M059J (cell line): ENCODE data around the gene RABL3. TPM values are rescaled to one million over a fixed set of nuclear protein-coding genes. Genes with fewer than 3 reads are reported as not detected.
"Not testable (repeated sequence)": the region's sequence is repeated elsewhere in the genome, so short reads cannot be mapped to it uniquely, and the experiment has no call there.

Source experiments
- DNase-seq: peaks from one replicate; pipeline ENCODE4 v3.0.0-alpha.2; 2012; ENCODE audit warnings: low read depth
- total RNA-seq: library from RNA; depleted of rRNA; stranded (reverse); fragments of >200 nt; shearing (Covaris generic); gene quantifications from 2 replicates; pipeline ENCODE4 v1.2.3, GENCODE V29; 2014

RABL3 gene
- total RNA-seq, 1 experiment from 2014 or later = 27.9 TPM

GRCh38 chr3:120683213-120683612, 59.1 kb downstream of the RABL3 start:
- DNase-seq = no peak

DNA sequence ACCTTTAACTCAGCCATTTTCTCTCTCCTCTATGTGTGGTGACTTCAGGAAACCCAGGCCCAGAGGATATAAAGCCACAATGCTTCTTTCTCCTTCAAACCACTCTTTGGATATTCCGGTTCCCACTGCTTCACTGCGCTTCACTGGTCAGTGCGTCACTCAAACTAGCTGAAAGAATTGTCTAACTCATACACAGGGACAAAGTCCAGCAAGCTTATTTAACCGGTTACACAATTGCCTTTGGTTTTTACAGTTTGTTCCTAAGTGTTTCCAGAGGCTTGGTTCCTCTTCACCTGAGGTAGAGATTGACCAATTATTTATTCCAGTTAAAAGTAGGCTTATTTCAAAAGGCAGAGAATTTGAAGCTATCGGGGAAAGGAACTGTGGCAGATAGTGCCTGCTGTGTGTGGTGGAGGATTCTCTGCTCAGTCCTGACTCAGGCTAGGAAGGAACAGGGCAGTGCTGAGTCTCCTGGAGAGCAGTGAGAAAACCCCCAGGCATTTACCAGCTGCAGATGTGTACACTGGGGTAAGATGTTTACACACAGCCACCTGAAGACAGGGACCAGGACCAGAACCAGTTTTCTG, 60.1 kb downstream of the RABL3 start, which contains the start of gene HGD:
Gene HGD (minus strand): TSS at position 145 of the 587 bp plus-strand sequence. CDS start 128 bp downstream, at position 17.
- DNase-seq = no peak

GRCh38 chr3:120681506-120682038, 60.7 kb downstream of the RABL3 start:
- DNase-seq = no peak

DNA sequence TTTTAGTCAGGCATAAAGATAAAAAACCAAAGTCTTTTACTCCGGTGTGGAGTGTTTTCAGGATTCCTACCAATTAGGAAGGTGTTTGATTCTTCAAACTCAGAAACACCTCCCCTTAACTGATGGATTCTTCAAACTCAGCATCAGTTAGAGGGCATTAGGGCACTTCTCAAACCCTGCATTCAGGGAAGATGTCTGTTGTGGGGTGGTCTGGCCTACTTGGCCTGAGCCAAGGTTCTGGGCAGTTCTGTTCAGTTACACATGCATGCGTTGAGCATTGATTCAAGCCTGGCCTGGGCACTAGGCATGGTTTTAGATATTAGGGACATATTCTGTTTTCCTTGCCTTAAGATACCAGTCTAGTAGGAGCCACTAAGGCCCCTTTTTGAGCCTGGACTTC, 61.3 kb downstream of the RABL3 start:
- DNase-seq = no peak

- no peak for DNase-seq
Observed at GRCh38 chr3:120680193-120680894, 62.0 kb downstream of the RABL3 start.

DNA sequence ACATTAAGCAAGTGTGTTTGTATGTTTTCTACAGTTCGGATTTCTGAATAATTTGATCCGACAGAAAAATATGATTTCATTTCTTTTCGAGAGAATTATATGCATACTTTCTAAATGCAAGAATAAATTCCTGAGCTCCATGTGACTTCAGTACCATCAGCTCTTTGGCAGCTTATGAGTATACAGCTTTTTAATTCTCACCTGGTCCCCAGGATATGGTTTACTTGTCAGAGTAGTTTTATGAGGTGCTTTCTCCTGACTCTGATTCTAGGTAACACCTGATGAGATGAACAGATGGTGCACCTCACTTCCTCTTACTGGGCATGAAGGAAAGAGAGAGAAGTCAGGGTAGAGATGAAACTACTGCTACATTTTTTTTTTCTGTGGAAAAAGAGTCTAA, 63.3 kb downstream of the RABL3 start:
- DNase-seq = peak; percentile 9

DNA sequence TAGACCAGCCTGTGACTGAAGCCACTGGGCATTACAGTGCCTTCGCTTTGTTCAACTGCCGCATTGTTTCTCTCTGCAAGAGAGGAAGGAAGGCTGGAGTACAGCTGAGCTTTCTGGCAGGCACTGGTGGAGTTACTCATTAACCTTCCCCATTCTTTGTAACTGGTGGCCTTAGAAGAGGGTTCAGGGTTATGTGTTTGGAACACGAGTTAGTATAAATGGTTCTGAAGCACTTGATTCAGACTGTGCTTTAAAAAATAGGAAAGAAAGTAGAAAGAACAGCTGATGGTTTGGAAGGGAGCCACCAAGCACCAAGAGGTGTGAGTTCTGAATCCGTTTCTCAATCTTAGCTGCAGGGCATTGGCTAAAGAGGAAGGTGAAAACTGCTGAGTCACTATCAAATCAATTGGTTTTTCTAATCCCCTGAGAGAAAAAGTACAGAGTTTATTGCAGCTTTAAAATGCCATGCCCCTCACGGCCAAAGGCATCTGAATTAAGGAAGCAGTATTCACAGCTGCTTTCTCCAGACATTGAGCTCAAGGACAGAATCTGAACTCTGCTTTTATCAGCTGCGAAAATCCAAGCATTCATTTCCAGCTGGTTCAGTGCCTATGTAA, 63.9 kb downstream of the RABL3 start:
- peak; percentile 84 for DNase-seq

- DNase-seq = not testable (repeated sequence)
Observed at GRCh38 chr3:120677193-120677592, 65.1 kb downstream of the RABL3 start.

DNA sequence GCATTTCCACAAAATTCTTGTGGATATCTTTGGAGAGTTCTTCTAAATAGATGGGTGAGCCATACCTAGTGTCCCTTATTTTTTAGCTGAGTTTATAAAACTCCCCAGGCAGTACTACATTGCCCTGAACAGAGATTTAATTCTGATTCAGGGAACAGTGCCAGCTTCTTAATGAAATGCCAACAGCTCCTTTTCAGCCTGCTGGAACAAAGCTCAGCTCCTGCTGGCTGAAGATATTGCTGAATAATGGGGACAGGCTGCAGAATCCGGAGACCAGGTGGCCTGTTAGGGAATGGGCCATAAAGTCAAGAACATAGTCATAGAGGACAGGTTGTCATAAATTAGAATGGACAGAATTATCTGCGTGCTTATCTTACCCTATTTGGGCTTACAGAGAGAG, 69.2 kb downstream of the RABL3 start:
- DNase-seq = no peak

- no peak for DNase-seq
Observed at GRCh38 chr3:120670576-120670975, 71.7 kb downstream of the RABL3 start.

- no peak for DNase-seq
Observed at GRCh38 chr3:120664926-120665325, 77.4 kb downstream of the RABL3 start.

GRCh38 chr3:120661945-120662344, 80.4 kb downstream of the RABL3 start:
- no peak for DNase-seq

GRCh38 chr3:120661106-120661905, 81.0 kb downstream of the RABL3 start:
- no peak for DNase-seq

DNA sequence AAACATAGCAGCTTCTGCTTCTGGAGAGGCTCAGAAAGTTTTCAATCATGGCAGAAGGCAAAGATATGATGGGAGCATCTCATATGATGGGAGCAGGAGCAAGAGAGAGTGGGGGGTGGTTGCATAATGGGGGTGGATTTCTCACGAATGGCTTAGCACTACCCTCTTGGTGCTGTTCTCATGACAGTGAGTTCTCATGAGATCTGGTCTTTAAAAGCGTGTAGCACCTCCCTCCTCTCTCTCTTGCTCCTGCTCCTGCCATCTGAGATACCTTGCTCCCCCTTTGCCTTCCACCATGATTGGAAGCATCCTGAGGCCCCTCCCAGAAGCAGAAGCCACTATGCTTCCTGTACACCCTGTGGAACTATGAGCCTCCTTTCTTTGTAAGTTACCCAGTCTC, 82.5 kb downstream of the RABL3 start:
- no peak for DNase-seq

DNA sequence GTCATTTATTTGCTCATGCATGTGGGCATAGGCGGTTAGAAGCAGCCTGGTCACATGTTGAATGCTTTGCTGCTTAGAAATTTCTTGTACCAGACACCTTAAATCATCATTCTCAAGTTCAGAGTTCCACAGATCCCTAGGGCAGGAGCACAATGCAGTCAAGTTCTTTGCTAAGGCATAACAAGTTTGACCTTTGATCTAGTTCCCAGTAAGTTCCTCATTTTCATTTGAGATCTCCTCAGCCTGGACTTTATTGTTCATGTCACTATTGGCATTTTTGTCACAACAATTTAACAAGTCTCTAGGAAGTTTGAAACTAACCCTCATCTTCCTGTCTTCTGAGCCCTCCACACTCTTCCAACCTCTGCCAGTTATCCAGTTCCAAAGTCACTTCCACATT, 83.0 kb downstream of the RABL3 start:
- DNase-seq = no peak

DNA sequence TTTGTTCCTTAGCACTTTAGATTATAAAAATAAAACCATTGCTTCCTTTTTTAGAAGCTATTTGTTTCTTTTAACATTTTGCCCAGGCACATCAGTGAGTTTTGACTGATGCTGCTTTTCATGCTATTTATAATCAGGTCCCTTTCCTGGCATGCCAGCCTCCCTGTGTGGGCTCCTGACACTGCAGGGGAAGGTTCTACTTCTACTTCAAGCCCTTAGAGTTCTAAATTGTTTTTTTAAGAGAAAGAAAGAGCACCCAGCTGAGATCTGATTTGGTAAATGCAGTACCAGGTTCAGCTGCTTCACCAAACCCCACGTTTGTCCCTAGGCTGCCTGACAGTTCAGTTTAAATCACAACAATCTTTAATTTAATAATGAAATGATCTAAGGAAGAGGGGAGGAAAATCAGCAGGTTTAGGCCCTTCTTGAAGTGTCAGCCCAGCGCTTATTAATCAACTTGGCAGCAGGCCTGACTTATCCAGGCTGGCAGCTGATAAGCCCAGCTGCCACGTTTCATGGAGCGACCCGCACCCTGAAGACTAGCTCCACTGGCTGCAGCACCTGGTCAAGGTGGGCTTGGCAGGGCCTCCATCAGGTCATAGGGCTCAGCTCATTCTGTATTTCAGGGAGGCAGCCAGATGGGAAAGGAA, 89.3 kb downstream of the RABL3 start:
- no peak for DNase-seq

DNA sequence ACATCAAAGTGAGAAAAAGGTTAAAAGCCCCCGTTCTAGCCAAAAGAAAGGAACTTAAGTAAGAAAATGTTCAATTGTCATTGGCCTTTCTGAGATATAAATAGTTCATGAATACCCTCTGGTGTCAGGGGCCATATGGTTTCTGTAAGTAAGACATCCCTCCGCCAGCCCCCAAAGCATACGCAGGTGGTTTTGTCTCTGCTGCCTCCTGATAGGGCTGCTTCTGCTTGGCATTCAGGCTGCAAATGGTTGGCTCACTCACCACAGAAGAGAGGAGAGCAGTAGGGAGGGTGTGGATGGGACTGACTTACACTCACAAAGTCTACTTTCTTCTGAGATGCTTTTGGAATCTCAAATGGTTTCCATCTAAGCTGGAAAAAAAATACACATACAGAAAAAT, 90.0 kb downstream of the RABL3 start:
- DNase-seq = no peak

- DNase-seq = no peak
Observed at GRCh38 chr3:120650311-120650710, 92.0 kb downstream of the RABL3 start.

DNA sequence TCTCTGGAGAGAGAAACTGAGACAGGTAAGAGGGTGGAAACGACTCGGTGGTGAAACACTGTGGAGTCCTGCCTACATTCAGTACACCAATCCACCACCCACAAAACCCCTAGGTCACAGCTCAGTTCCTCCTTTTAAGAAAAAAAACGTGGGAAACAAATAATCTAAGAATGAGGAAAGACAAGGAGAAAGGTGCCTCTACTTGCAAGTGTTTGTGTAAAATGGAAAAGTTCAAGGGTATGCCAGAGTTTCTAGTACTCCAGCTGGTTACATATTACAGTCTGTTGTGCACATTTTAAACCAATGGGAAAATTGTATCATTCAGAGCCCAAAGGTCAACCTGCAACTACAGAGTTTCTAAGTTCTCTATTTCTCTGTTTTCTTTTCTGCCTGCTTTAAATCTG, 92.5 kb downstream of the RABL3 start:
- no peak for DNase-seq

GRCh38 chr3:120648290-120648689, 94.0 kb downstream of the RABL3 start:
- DNase-seq = no peak

DNA sequence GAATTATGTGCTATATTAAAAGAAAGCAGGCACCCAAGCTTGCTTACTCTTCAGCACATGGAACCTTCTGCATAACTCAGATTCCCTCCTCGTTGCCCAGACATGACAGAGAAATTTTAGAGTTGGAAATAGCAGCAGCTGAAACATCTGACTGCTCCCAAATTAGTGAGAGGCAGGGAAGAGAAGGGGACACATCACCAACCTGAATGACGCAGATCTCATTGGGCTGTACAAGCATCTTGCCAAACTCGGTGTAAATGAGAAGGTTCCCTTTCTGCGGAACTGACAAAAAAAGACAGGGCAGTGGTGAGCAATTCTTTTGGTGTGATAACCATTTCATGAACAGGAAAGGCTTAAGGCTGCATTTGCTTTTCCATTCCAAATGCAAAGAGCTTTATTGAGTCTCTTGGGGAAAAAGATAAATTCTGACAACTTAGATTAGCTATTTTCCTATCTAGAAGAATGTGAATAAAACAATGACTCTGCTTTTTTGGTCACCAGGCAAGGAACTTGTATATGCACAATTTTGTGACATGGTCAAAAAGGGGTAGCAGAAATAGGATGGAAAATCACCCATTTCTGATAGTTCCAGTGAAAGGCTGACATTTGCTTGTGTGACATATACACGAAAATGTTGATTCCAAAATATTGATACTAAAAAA, 95.4 kb downstream of the RABL3 start:
- DNase-seq = no peak
